Ovary (tissue), 9 donors: ENCODE measurements around the gene TMBIM6. TPM values are rescaled to one million over a fixed set of nuclear protein-coding genes. Genes with fewer than 3 reads are reported as not detected.
"Not testable (repeated sequence)": the region's sequence is repeated elsewhere in the genome, so short reads cannot be mapped to it uniquely, and the experiment has no call there.

Experiments
- DNase-seq, 5 donors: peaks; one replicate each; pipeline ENCODE4 v3.0.0-alpha.2; 2019 to 2020
- H3K27ac ChIP-seq, 2 donors: fragments of 200-600 bp; one replicate each; pipeline versions ENCODE4 v1.5.1 to v1.8.0; 2019 to 2022
- H3K27me3 ChIP-seq: fragments of 200-600 bp; one replicate; pipeline ENCODE4 v1.8.0; 2022
- H3K36me3 ChIP-seq: fragments of 200-600 bp; sonication (generic); one replicate; pipeline ENCODE4 v1.5.1; 2019
- H3K4me1 ChIP-seq: one replicate; pipeline ENCODE4 v1.8.1; 2013; ENCODE audit warnings: mild to moderate bottlenecking, moderate library complexity; ENCODE audit not compliant: insufficient read depth
- H3K4me3 ChIP-seq: fragments of 200-600 bp; sonication (generic); one replicate; pipeline ENCODE4 v1.5.1; 2017
- H3K9me3 ChIP-seq, 2 donors: fragments of 200-600 bp in 1 of 2; sonication (generic) in 1 of 2; one replicate each; pipeline versions ENCODE4 v1.5.1 to v1.8.1; 2013 to 2019; ENCODE audit warnings: mild to moderate bottlenecking in 1 of 2, moderate library complexity in 1 of 2
- CTCF ChIP-seq, 3 donors: fragments of 450-650 bp in 2 of 3; fragments of 200-600 bp in 1 of 3; IDR thresholded peaks; one replicate each; pipeline versions ENCODE4 v1.5.1 to v1.8.0; 2016 to 2022; ENCODE audit warnings: antibody characterized with exemption in 3 of 3, mild to moderate bottlenecking in 1 of 3
- EP300 ChIP-seq: sonication (generic); formaldehyde crosslinking; IDR thresholded peaks from one replicate; pipeline ENCODE4 v1.6.1; 2017; ENCODE audit warnings: antibody characterized with exemption
- POLR2A ChIP-seq: fragments of 450-650 bp; IDR thresholded peaks from one replicate; pipeline ENCODE4 v1.6.1; 2017; ENCODE audit warnings: antibody characterized with exemption, mild to moderate bottlenecking, moderate library complexity
- WGBS, 3 donors: extraction: QIAGEN DNeasy Blood & Tissue Kit in 1 of 3; methylation state at CpG; one replicate each; pipeline versions ENCODE4 v1.1.5 to v1.1.7; 2013 to 2017; 5-methylcytosine and 5-hydroxymethylcytosine counted together
- intact Hi-C, 4 donors: fragments of 100-400 bp; cut with DNase I; formaldehyde crosslinking; loops; one replicate each; pipeline versions ENCODE4 v1.11.0 to v1.15.1; 2022 to 2023
- polyA plus RNA-seq, 2 donors: library from polyadenylated mRNA; stranded (reverse); fragments of 200-250 nt in 1 of 2; fragments of 350-450 nt in 1 of 2; fragmentation: Illumina TruSeq in 1 of 2; extraction: RNeasy Lipid Tissue Mini Kit (QIAGEN cat#74804) in 1 of 2; gene quantifications; one replicate each; pipeline ENCODE4 v1.2.3, GENCODE V29; 2013 to 2014
- total RNA-seq, 7 donors: library from RNA; depleted of rRNA in 2 of 7; stranded (reverse); fragments of >200 nt in 2 of 7; fragmentation: NEBNext Ultra II Directional in 3 of 7; extraction: Animal tissue kit (Norgen Biotek cat#: 25700) in 3 of 7; gene quantifications; one replicate each; pipeline versions ENCODE4 v1.1.0 to v1.2.4, GENCODE V29; 2016 to 2023
- donor health status: DM: no; HTN: no; CAD: no; lungs with moderate emphysema.
- donor health status: DM: no; HTN: no; CAD: no.
- donor health status: Bipolar disorder and iron deficiency.
- donor health status: DM: yes; HTN: yes; CAD: no.
- donor health status: DM: no; HTN: no; CAD: no.
- donor health status: DM: yes; HTN: yes; CAD: no.

Gene TMBIM6
- total and polyA plus RNA-seq, 9 donors: 203 to 677 (median 335) TPM

- H3K9me3 ChIP-seq: no peaks in the 10 kb centered on the region
- peaks cover 14% of the 10 kb centered on the region for H3K4me1 ChIP-seq
- no peaks in the 10 kb centered on the region for H3K27me3 ChIP-seq
- no peak overlapping the region for H3K27ac ChIP-seq
- peak in 3 of 5 donors; percentile 26 to 41 (median 30) for DNase-seq
- H3K4me3 ChIP-seq: no peak overlapping the region
- TF ChIP-seq POLR2A: no peak
- TF ChIP-seq CTCF (IDR thresholded peaks at IDR 0.05): peak in 1 of 3 donors; percentile 0
- intact Hi-C loops: loop anchor here (1.0 to 5.0 kb wide), 4 partner anchors 34 to 63 kb away; no protein-coding TSS in a partner anchor
- H3K36me3 ChIP-seq: no peaks in the 10 kb centered on the region
- WGBS, 3 donors: 29 to 35% (median 33%) methylated on average over 11 of the region's 11 CpGs
These were observed 33.6 kb upstream of the TMBIM6 start for GRCh38 chr12:49707812-49708147.

GRCh38 chr12:49708851-49709250 is 32.5 kb upstream of the TMBIM6 start:
- no peak for DNase-seq
- H3K4me1 ChIP-seq: peaks cover 12% of the 10 kb centered on the region
- WGBS, 3 donors: 89 to 96% (median 96%) methylated on average over 3 of the region's 3 CpGs
- H3K36me3 ChIP-seq: no peaks in the 10 kb centered on the region
- H3K27ac ChIP-seq: no peak overlapping the region
- no peaks in the 10 kb centered on the region for H3K27me3 ChIP-seq
- intact Hi-C loops: loop anchor here in 2 of 4 donors (5.0 kb wide), 1 partner anchor 37 kb away; no protein-coding TSS in a partner anchor
- H3K9me3 ChIP-seq: no peaks in the 10 kb centered on the region
- no peak overlapping the region for H3K4me3 ChIP-seq
- TF ChIP-seq EP300: no peak
- TF ChIP-seq POLR2A: no peak
- no peak for TF ChIP-seq CTCF (IDR thresholded peaks at IDR 0.05)

- H3K27ac ChIP-seq, H3K36me3 ChIP-seq, H3K9me3 ChIP-seq, H3K4me3 ChIP-seq, H3K27me3 ChIP-seq, DNase-seq, H3K4me1 ChIP-seq, intact Hi-C loops: not testable (repeated sequence)
- 94 to 98% (median 98%) methylated on average over 3 of the region's 3 CpGs for WGBS, 3 donors
These were observed 27.4 kb upstream of the TMBIM6 start for GRCh38 chr12:49713952-49714351.

GRCh38 chr12:49716553-49716952 is 24.8 kb upstream of the TMBIM6 start:
- intact Hi-C loops: no loop called here

GRCh38 chr12:49717800-49718199 is 23.6 kb upstream of the TMBIM6 start:
- intact Hi-C loops, H3K36me3 ChIP-seq, H3K4me3 ChIP-seq, H3K27me3 ChIP-seq, H3K4me1 ChIP-seq, H3K27ac ChIP-seq, H3K9me3 ChIP-seq, DNase-seq: not testable (repeated sequence)
- 88 to 91% (median 90%) methylated on average over 3 of the region's 3 CpGs for WGBS, 3 donors

More at GRCh38 chr12:49716553-49716952, 24.8 kb upstream of the TMBIM6 start:
- Histone ChIP-seq H3K4me3 (no peak overlapping the region), H3K4me1 (no peaks in the 10 kb centered on the region), H3K27me3 (no peaks in the 10 kb centered on the region), H3K27ac (no peak overlapping the region), H3K9me3 (no peaks in the 10 kb centered on the region), H3K36me3 (no peaks in the 10 kb centered on the region)
- no peak for DNase-seq
- WGBS, 3 donors: 66 to 77% (median 72%) methylated on average over 2 of the region's 2 CpGs
- TF ChIP-seq POLR2A (no peak), CTCF (IDR thresholded peaks at IDR 0.05) (no peak), EP300 (no peak)

- H3K27me3 ChIP-seq: no peaks in the 10 kb centered on the region
- intact Hi-C loops: no loop called here
- no peak overlapping the region for H3K27ac ChIP-seq
- H3K4me1 ChIP-seq: no peaks in the 10 kb centered on the region
- no peaks in the 10 kb centered on the region for H3K9me3 ChIP-seq
- H3K4me3 ChIP-seq: no peak overlapping the region
- no peaks in the 10 kb centered on the region for H3K36me3 ChIP-seq
- TF ChIP-seq POLR2A (no peak), EP300 (no peak), CTCF (IDR thresholded peaks at IDR 0.05) (no peak)
- DNase-seq: no peak
- WGBS, 3 donors: 26 to 39% (median 27%) methylated on average over 1 of the region's 1 CpG
These were observed 21.1 kb upstream of the TMBIM6 start for GRCh38 chr12:49720214-49720613.

GRCh38 chr12:49721355-49721754 is 20.0 kb upstream of the TMBIM6 start:
- H3K4me3 ChIP-seq, DNase-seq, H3K9me3 ChIP-seq, H3K4me1 ChIP-seq, H3K27me3 ChIP-seq, H3K27ac ChIP-seq, H3K36me3 ChIP-seq, intact Hi-C loops: not testable (repeated sequence)
- WGBS, 3 donors: 77 to 87% (median 80%) methylated on average over 3 of the region's 3 CpGs
